Panc1 (cell line): ENCODE results near the gene KRT7. TPM values are rescaled to one million over a fixed set of nuclear protein-coding genes. Genes with fewer than 3 reads are reported as not detected.

Experiments used
- ATAC-seq: fragments of 200-7000 bp; cut with Tn5 transposase; 2 replicates; pipeline ENCODE4 v1.9.1; 2020; ENCODE audit warnings: mild to moderate bottlenecking, moderate library complexity
- BruUV-seq: library from RNA; stranded (reverse); fragments of 400-500 nt; replicated peaks from 2 replicates; lab custom pipeline; 2021; lab: Mats Ljungman, UMichigan
- CTCF ChIA-PET: fragments of 300-600 bp; sonication (Branson Sonifier 250); formaldehyde crosslinking; loops from one replicate; lab custom pipeline; 2022; ENCODE audit warnings: antibody characterized with exemption; lab: Charles Lee
- POLR2A ChIA-PET: fragments of 300-600 bp; sonication (Branson Sonifier 250); formaldehyde crosslinking; loops from one replicate; lab custom pipeline; 2022; ENCODE audit warnings: antibody characterized with exemption; lab: Charles Lee
- DNase-seq: peaks from one replicate; pipeline ENCODE4 v3.0.0-alpha.2; 2010; ENCODE audit warnings: low read depth, low spot score
- H3K27ac ChIP-seq: 2 replicates; pipeline ENCODE4 v1.5.1; 2011; ENCODE audit warnings: mild to moderate bottlenecking, low read length, inconsistent platforms
- H3K27me3 ChIP-seq: fragments of 200-500 bp; sonication (Bioruptor generic); 2 replicates; pipeline ENCODE4 v1.6.0; 2014; ENCODE audit warnings: low read length, inconsistent platforms; ENCODE audit not compliant: control insufficient read depth, insufficient read depth
- H3K36me3 ChIP-seq: fragments of 200-500 bp; sonication (Bioruptor generic); 2 replicates; pipeline ENCODE4 v1.5.1; 2014; ENCODE audit warnings: inconsistent platforms, mild to moderate bottlenecking, low read length, moderate library complexity; ENCODE audit not compliant: control insufficient read depth, insufficient read depth
- H3K4me1 ChIP-seq: 2 replicates; pipeline ENCODE4 v1.5.1; 2011; ENCODE audit warnings: inconsistent platforms, mild to moderate bottlenecking, low read length, moderate library complexity; ENCODE audit not compliant: control insufficient read depth, insufficient read depth
- H3K4me3 ChIP-seq, 2 experiments: 2 replicates each; pipeline ENCODE4 v1.5.1; 2011 to 2012; ENCODE audit warnings: low read depth in 2 of 2, low read length in 2 of 2, mild to moderate bottlenecking in 2 of 2, inconsistent platforms in 1 of 2, moderate library complexity in 1 of 2
- H3K9me3 ChIP-seq: fragments of 200-500 bp; sonication (Bioruptor generic); 2 replicates; pipeline ENCODE4 v1.5.1; 2014; ENCODE audit warnings: low read depth, mild to moderate bottlenecking, inconsistent platforms, low read length, moderate library complexity; ENCODE audit not compliant: control insufficient read depth, insufficient read depth
- POLR2AphosphoS5 ChIP-seq: IDR thresholded peaks from 2 replicates; pipeline ENCODE4 v1.6.1; 2012; ENCODE audit warnings: mild to moderate bottlenecking, low read depth, low read length, moderate library complexity
- REST ChIP-seq, 2 experiments: IDR thresholded peaks; 2 replicates each; pipeline ENCODE4 v1.6.1; 2011 to 2012; ENCODE audit warnings: low read depth in 2 of 2, control low read depth in 1 of 2, low read length in 1 of 2, mild to moderate bottlenecking in 1 of 2, moderate library complexity in 1 of 2; ENCODE audit not compliant: insufficient read depth in 1 of 2
- SIN3A ChIP-seq: IDR thresholded peaks from 2 replicates; pipeline ENCODE4 v1.6.1; 2012; ENCODE audit warnings: low read depth, mild to moderate bottlenecking, low read length, moderate library complexity, borderline replicate concordance; ENCODE audit not compliant: insufficient read depth
- TCF7L2 ChIP-seq: IDR thresholded peaks from 2 replicates; pipeline ENCODE4 v1.6.1; 2011; ENCODE audit warnings: mild to moderate bottlenecking, low read depth, low read length, inconsistent platforms
- in situ Hi-C: cut with HindIII; loops from 2 replicates; pipeline ENCODE4 v1.10.0; 2016; ENCODE audit warnings: low sequenced_read_pairs, low pct_unique_long_range_greater_than_20kb
- intact Hi-C: fragments of 100-400 bp; cut with micrococcal nuclease; formaldehyde crosslinking; loops from one replicate; pipeline ENCODE4 v1.10.0; 2022; ENCODE audit not compliant: unreplicated experiment
- total RNA-seq: library from RNA; stranded (reverse); gene quantifications from one replicate; pipeline ENCODE4 v1.2.1, GENCODE V29; 2021; ENCODE audit not compliant: unreplicated experiment
- TF ChIP-seq, protein P1 (sequence below): fragments of 450-650 bp; IDR thresholded peaks from 2 replicates; pipeline ENCODE4 v1.5.1; 2017; ENCODE audit warnings: mild to moderate bottlenecking

The KRT7 gene
- total RNA-seq, 1 experiment from 2014 or later, result 16.8 TPM

DNA sequence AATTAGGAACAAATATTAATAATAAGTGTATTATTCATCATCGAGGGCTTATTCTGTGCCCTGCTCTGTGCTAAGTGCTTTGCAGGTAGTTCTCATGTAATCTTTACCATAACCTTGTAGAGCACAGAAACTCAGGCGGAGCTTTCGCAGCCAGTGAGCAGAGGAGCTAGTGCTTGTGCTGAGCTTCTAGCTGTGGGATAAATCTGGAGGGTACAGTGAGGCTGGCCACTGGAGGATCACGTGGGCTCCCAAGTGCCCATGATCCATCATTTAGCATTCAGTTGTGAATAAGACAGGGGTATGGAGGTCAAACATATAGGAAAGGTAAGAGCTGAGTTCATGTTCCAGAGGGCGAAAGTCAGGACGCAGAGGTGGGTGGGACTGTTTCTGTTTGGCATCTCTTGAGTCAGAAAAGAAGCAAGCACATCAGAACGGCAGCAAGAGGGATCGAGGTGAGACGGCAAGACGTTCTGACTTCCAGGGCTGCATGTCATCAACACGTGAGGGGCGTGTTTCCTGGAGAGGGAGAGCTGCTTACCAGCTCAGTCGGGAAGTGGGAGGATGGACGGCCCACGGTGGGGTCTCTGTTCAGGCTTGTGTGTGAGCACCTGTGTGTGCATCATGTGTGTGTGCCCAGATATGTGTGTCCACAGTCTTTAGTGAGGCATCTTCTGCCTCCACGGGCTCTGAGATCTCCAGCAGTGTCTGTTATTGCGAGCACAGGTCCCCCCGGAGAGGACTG, 24.4 kb upstream of the KRT7 start:
- peaks cover 46% of the 10 kb centered on the region for H3K4me1 ChIP-seq
- no TSS peak for BruUV-seq
- H3K36me3 ChIP-seq, result no peaks in the 10 kb centered on the region
- no peaks in the 10 kb centered on the region for H3K9me3 ChIP-seq
- TF ChIP-seq TCF7L2, result no peak
- no peak for TF ChIP-seq POLR2AphosphoS5
- no peak for TF ChIP-seq SIN3A
- TF ChIP-seq, protein P1, sequence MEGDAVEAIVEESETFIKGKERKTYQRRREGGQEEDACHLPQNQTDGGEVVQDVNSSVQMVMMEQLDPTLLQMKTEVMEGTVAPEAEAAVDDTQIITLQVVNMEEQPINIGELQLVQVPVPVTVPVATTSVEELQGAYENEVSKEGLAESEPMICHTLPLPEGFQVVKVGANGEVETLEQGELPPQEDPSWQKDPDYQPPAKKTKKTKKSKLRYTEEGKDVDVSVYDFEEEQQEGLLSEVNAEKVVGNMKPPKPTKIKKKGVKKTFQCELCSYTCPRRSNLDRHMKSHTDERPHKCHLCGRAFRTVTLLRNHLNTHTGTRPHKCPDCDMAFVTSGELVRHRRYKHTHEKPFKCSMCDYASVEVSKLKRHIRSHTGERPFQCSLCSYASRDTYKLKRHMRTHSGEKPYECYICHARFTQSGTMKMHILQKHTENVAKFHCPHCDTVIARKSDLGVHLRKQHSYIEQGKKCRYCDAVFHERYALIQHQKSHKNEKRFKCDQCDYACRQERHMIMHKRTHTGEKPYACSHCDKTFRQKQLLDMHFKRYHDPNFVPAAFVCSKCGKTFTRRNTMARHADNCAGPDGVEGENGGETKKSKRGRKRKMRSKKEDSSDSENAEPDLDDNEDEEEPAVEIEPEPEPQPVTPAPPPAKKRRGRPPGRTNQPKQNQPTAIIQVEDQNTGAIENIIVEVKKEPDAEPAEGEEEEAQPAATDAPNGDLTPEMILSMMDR, result no peak
- no peak for TF ChIP-seq REST (IDR thresholded peaks at IDR 0.05; ENCODE audit: insufficient read depth in 1 of 2, low read depth in 2 of 2, low read length in 1 of 2)
- ChIA-PET CTCF (interaction anchor here (0.6 to 2.0 kb wide), 4 partner anchors 16 to 358 kb away, joined by 3 to 4 read pairs (median 4); partner anchors contain the start of gene KRT80), POLR2A (no interaction called here)
- no peak for DNase-seq
- no peak overlapping the region for H3K4me3 ChIP-seq
- no peak for ATAC-seq
- no peaks in the 10 kb centered on the region for H3K27me3 ChIP-seq
- peak overlapping the region; percentile 66; the same call in 1 of the 2 replicates for H3K27ac ChIP-seq
- intact Hi-C loops, result no loop called here
- in situ Hi-C loops, result no loop called here

GRCh38 chr12:52209321-52209720, 23.7 kb upstream of the KRT7 start:
- H3K4me3 ChIP-seq, result no peak overlapping the region
- in situ Hi-C loops, result no loop called here
- ATAC-seq (no peak), DNase-seq (no peak)
- no TSS peak for BruUV-seq
- no peaks in the 10 kb centered on the region for H3K27me3 ChIP-seq
- intact Hi-C loops, result no loop called here
- ChIA-PET POLR2A (no interaction called here), CTCF (interaction anchor here (0.6 to 2.0 kb wide), 2 partner anchors 17 to 358 kb away, joined by 3 to 4 read pairs; partner anchors contain the start of gene KRT80)
- TF ChIP-seq TCF7L2 (no peak), SIN3A (no peak), REST (IDR thresholded peaks at IDR 0.05; ENCODE audit: insufficient read depth in 1 of 2, low read depth in 2 of 2, low read length in 1 of 2) (no peak), POLR2AphosphoS5 (no peak)
- TF ChIP-seq, protein P1, result no peak
- peak overlapping the region; percentile 66; the same call in 1 of the 2 replicates for H3K27ac ChIP-seq
- H3K36me3 ChIP-seq, result no peaks in the 10 kb centered on the region
- H3K4me1 ChIP-seq, result peaks cover 46% of the 10 kb centered on the region
- H3K9me3 ChIP-seq, result no peaks in the 10 kb centered on the region
